Measurements from ENCODE around the gene PIGW. TPM values are rescaled to one million over a fixed set of nuclear protein-coding genes. Genes with fewer than 3 reads are reported as not detected.

Gene PIGW
- total RNA-seq, 1 experiment from 2014 or later: 9.8 TPM

DNA sequence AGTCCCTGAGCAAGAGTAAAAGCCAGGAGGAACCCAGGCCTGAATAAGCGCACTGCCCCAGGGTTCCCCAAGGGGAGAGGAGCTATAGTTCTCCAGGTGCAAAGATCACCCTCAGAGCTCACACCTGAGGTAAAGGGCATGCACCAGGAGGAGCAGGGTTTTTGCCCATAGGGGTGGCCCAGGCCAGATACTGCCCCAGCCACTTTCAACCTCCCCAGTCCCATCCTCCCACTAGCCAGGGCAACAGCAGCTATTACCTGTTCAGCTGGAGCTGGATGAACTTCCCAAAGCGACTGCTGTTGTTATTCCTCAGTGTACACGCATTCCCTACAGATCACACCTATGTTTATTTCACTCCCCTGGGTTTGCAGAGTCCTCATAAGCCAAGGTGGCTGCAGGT, 19.9 kb upstream of the PIGW start:
- intact Hi-C loops (cut with micrococcal nuclease): no loop called here
- no peak for DNase-seq (ENCODE audit: unreplicated experiment)
- Mint-ChIP-seq H3K27me3 (ENCODE audit: insufficient read depth, unreplicated experiment) (no peaks in the 10 kb centered on the region), H3K27ac (ENCODE audit: low read depth, unreplicated experiment) (peak overlapping the region; percentile 35), H3K9me3 (ENCODE audit: unreplicated experiment) (no peaks in the 10 kb centered on the region), H3K36me3 (ENCODE audit: insufficient read depth, unreplicated experiment) (peaks cover 41% of the 10 kb centered on the region), H3K4me1 (ENCODE audit: insufficient read depth, unreplicated experiment) (no peaks in the 10 kb centered on the region), H3K4me3 (ENCODE audit: unreplicated experiment) (no peak overlapping the region)
- ChIA-PET CTCF (interaction anchor here (0.8 to 1.0 kb wide), 2 partner anchors 19 to 36 kb away, joined by 3 read pairs; no protein-coding TSS in a partner anchor), POLR2A (interaction anchor here (1.2 to 1.7 kb wide), 3 partner anchors 10 to 20 kb away, joined by 3 to 11 read pairs (median 4); partner anchors contain the start of genes MYO19 and PIGW)
- TF ChIP-seq, protein P1, sequence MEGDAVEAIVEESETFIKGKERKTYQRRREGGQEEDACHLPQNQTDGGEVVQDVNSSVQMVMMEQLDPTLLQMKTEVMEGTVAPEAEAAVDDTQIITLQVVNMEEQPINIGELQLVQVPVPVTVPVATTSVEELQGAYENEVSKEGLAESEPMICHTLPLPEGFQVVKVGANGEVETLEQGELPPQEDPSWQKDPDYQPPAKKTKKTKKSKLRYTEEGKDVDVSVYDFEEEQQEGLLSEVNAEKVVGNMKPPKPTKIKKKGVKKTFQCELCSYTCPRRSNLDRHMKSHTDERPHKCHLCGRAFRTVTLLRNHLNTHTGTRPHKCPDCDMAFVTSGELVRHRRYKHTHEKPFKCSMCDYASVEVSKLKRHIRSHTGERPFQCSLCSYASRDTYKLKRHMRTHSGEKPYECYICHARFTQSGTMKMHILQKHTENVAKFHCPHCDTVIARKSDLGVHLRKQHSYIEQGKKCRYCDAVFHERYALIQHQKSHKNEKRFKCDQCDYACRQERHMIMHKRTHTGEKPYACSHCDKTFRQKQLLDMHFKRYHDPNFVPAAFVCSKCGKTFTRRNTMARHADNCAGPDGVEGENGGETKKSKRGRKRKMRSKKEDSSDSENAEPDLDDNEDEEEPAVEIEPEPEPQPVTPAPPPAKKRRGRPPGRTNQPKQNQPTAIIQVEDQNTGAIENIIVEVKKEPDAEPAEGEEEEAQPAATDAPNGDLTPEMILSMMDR (IDR thresholded peaks at IDR 0.05; ENCODE audit: unreplicated experiment): no peak
- BruUV-seq (replicated peaks): no TSS peak

- BruUV-seq (replicated peaks): no TSS peak
- Mint-ChIP-seq H3K9me3 (ENCODE audit: unreplicated experiment) (no peaks in the 10 kb centered on the region), H3K36me3 (ENCODE audit: insufficient read depth, unreplicated experiment) (peaks cover 51% of the 10 kb centered on the region), H3K4me3 (ENCODE audit: unreplicated experiment) (no peak overlapping the region), H3K4me1 (ENCODE audit: insufficient read depth, unreplicated experiment) (no peaks in the 10 kb centered on the region), H3K27ac (ENCODE audit: low read depth, unreplicated experiment) (no peak overlapping the region), H3K27me3 (ENCODE audit: insufficient read depth, unreplicated experiment) (no peaks in the 10 kb centered on the region)
- DNase-seq (ENCODE audit: unreplicated experiment): no peak
- ChIA-PET POLR2A (interaction anchor here (0.8 to 1.7 kb wide), 3 partner anchors 12 to 30 kb away, joined by 4 to 11 read pairs (median 4); partner anchors contain the start of genes MYO19 and PIGW), CTCF (interaction anchor here (0.5 kb wide), 1 partner anchor 396 kb away, joined by 3 read pairs; no protein-coding TSS in a partner anchor)
- intact Hi-C loops (cut with micrococcal nuclease): no loop called here
- TF ChIP-seq, protein P1 (IDR thresholded peaks at IDR 0.05; ENCODE audit: unreplicated experiment): no peak
Measured at GRCh38 chr17:36515837-36516236, 18.9 kb upstream of the PIGW start.

DNA sequence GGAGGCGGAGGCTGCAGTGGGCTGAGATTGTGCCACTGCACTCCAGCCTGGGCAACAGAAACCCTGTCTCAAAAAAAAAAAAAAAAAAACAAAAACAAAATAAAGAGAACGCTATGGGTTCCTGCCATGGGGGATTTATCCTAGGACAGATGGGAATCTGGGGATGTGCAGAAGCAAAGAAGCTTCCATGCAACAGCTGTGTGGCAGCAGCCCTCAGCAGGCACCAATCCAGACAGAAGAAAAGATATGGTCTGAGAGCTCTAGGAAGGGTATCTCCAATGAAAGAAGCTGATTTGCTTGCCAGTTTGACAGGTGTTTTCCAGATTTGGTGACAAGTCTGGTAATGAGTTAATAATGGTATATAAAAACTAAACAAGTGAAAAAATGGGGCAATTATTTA, 11.7 kb upstream of the PIGW start:
- BruUV-seq (replicated peaks): no TSS peak
- no peak overlapping the region for H3K4me3 Mint-ChIP-seq (ENCODE audit: unreplicated experiment)
- ChIA-PET CTCF (interaction anchor here (0.8 kb wide), 1 partner anchor 11 kb away, joined by 3 read pairs; no protein-coding TSS in a partner anchor), POLR2A (interaction anchor here (3.7 kb wide), 1 partner anchor 12 kb away, joined by 10 read pairs; the partner anchor contains the start of genes MYO19 and PIGW)
- H3K27me3 Mint-ChIP-seq (ENCODE audit: insufficient read depth, unreplicated experiment): no peaks in the 10 kb centered on the region
- peaks cover 75% of the 10 kb centered on the region for H3K36me3 Mint-ChIP-seq (ENCODE audit: insufficient read depth, unreplicated experiment)
- H3K4me1 Mint-ChIP-seq (ENCODE audit: insufficient read depth, unreplicated experiment): peaks cover 5% of the 10 kb centered on the region
- intact Hi-C loops (cut with micrococcal nuclease): no loop called here
- no peaks in the 10 kb centered on the region for H3K9me3 Mint-ChIP-seq (ENCODE audit: unreplicated experiment)
- TF ChIP-seq, protein P1 (IDR thresholded peaks at IDR 0.05; ENCODE audit: unreplicated experiment): no peak
- no peak for DNase-seq (ENCODE audit: unreplicated experiment)
- H3K27ac Mint-ChIP-seq (ENCODE audit: low read depth, unreplicated experiment): no peak overlapping the region

DNA sequence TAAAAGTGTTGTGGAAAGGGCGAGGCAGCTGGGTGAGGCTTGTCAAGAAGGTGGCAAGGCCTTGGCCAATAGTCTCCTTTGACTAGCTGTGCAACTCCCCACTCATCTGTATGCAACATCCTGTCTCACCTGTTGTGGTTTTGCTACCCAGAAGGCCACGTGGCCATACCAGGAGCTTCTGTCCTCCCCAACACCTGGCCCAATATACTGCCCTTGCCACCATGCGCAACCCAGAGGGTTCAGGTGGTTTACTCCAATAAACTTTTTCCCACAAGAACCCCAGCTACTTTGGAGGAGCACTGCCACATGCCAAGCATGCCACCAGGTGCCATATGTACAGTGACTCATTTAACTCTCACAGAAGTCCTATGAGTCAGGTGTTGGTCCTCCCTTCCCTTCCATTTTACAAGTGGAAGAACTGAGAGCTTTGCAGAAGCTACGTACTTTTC, 10.3 kb upstream of the PIGW start:
- TF ChIP-seq, protein P1 (IDR thresholded peaks at IDR 0.05; ENCODE audit: unreplicated experiment): no peak
- no TSS peak for BruUV-seq (replicated peaks)
- ChIA-PET CTCF (interaction anchor here (0.8 kb wide), 1 partner anchor 10 kb away, joined by 6 read pairs; the partner anchor contains the start of genes MYO19 and PIGW), POLR2A (interaction anchor here (0.7 to 3.7 kb wide), 5 partner anchors 9 to 26 kb away, joined by 3 to 10 read pairs (median 6); partner anchors contain the start of genes MYO19 and PIGW)
- H3K4me1 Mint-ChIP-seq (ENCODE audit: insufficient read depth, unreplicated experiment): peaks cover 11% of the 10 kb centered on the region
- no peak for DNase-seq (ENCODE audit: unreplicated experiment)
- H3K4me3 Mint-ChIP-seq (ENCODE audit: unreplicated experiment): no peak overlapping the region
- peaks cover 70% of the 10 kb centered on the region for H3K36me3 Mint-ChIP-seq (ENCODE audit: insufficient read depth, unreplicated experiment)
- H3K27me3 Mint-ChIP-seq (ENCODE audit: insufficient read depth, unreplicated experiment): no peaks in the 10 kb centered on the region
- no peaks in the 10 kb centered on the region for H3K9me3 Mint-ChIP-seq (ENCODE audit: unreplicated experiment)
- no peak overlapping the region for H3K27ac Mint-ChIP-seq (ENCODE audit: low read depth, unreplicated experiment)
- intact Hi-C loops (cut with micrococcal nuclease): no loop called here

Measured in MCF 10A (cell line).